HK-2 (cell line): ENCODE measurements around the gene MAP2K2.
A peak's percentile ranks its signal among the peaks of the same experiment; 100 is the strongest.
"Not testable (repeated sequence)": the region's sequence is repeated elsewhere in the genome, so short reads cannot be mapped to it uniquely, and the experiment has no call there.

Experiments used
- DNase-seq: peaks from one replicate; pipeline ENCODE4 v3.0.0-alpha.2; 2018; ENCODE audit not compliant: unreplicated experiment

Gene MAP2K2

DNA sequence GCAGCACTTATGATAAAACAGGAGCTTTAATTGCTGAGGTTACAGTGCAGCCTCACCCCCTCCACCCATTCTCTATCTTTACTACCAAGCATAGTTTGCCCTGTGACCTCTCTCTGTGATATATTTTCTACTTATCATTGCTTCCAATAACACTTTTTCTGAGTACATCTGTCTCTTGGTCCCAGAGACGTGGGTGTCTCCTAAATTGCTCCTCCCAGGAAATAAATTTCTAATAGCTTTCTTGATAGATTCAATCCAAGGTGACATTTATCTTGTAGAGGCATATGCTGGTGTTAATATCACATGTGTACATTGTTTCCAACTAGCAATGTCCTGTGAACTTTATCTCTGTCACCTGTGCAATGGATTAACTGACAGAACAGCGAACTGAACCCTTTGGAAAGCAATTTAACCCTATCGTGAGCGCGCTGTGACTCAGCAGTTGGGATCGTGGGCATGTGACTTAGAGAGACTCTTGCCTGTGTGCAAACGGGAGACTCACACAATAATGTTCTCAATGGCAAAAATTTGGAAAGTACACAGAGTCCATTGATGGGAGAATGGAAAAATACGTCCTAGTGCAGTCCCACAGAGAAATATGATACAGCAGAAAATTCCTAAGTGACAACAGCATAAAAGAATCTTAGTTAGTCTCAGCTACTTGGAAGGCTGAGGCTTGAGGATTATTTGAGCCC lies 7.0 kb upstream of the MAP2K2 start:
- DNase-seq = peak; percentile 39

DNA sequence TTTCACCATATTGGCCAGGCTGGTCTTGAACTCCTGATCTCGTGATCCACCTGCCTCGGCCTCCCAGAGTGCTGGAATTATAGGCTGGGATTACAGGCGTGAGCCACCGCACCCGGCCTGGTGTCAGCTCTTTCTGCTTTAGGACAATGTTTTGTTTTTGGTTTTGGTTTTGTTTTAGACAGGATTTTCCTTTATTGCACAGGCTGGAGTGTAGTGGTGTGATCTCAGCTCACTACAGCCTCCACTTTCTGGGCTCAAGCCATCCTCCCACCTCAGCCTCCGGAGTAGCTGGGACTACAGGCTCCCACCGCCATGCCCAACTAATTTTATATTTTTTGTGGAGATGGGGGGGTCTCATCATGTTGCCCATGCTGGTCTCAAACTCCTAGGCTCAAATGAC lies 5.1 kb upstream of the MAP2K2 start:
- DNase-seq = not testable (repeated sequence)

DNA sequence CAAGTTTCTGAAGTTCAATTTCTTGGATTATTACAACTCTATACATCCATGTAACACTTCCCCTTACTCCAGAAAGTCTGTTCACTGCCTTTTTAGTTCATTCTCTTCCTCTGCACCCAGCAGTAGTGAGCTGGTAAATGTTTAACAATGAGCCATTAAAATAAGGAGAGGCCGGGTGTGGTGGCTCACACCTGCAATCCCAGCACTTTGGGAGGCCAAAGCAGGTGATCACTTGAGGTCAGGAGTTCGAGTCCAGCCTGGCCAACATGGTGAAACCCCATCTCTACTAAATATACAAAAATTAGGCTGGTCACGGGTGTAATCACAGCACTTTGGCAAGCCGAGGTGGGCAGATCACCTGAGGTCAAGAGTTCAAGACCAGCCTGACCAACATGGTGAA lies 3.4 kb upstream of the MAP2K2 start:
- not testable (repeated sequence) for DNase-seq

GRCh38 chr19:4124638-4125037 lies 716 bp upstream of the MAP2K2 start:
- DNase-seq = no peak

- DNase-seq = no peak
Measured at GRCh38 chr19:4122480-4122879, 1.4 kb downstream of the MAP2K2 start.

DNA sequence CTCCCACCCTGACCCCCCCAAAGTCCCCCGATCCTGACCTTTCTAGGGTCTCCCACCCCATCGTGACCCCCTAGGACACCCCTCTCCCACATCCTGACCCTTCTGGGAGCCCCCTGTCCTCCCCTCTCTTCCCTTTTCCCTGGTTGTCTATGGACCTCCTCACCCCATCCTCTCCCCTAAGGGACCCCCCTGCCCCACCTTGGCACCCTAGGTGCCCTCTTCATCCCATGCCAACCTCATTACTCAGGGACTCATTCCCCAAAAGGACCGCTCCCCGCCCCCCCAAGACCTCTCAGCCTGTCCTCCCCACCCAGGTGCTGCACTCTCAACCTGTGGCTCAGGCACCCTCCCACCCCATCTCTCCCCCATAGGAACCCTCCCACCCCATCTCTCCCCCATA lies 2.1 kb downstream of the MAP2K2 start:
- no peak for DNase-seq

GRCh38 chr19:4121273-4121612 lies 2.7 kb downstream of the MAP2K2 start:
- no peak for DNase-seq

GRCh38 chr19:4120559-4121272 lies 3.2 kb downstream of the MAP2K2 start:
- DNase-seq = no peak

DNA sequence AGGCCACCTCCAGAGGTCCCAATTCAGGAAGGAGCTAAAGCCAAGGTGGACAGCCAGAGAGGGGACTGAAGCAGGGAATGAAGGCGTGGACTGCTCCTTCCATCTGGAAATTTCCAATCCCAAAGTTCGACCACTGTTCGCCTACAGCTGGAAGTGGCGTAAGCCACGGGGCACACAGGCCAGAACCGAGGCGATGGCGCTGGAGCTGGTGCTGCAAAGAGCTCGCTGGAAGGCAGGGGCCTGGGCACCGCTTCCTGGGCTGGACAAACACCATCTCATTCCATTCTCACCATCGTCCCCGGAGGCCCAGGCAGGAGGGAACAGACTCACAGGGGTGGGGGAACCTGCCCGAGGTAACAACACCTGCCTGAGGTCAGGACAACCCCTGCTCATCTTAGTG lies 4.2 kb downstream of the MAP2K2 start:
- no peak for DNase-seq

- no peak for DNase-seq
Measured at GRCh38 chr19:4115818-4116385, 8.0 kb downstream of the MAP2K2 start.

GRCh38 chr19:4115050-4115817 lies 8.7 kb downstream of the MAP2K2 start:
- no peak for DNase-seq

DNA sequence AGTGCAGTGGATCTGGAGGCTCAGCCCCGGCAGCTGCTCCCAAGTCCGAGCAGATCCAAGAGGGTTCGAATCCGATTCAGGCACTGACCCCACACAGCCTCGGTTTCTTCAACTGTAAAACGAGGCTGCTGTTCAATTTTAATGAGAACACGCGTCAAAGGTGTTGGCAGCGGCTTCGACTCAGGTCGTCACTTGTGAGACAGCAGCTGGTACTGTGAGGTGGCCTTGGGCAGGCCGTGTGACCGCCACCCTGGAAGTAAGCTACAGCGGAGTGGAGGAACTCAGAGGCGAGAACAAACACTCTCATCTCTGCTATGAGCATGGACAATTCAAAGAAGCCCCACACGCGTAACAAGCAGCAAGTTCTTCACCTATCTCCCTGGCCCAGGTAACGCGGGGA lies 9.7 kb downstream of the MAP2K2 start:
- no peak for DNase-seq

- no peak for DNase-seq
Measured at GRCh38 chr19:4113398-4114088, 10.4 kb downstream of the MAP2K2 start.

GRCh38 chr19:4112367-4112766 lies 11.6 kb downstream of the MAP2K2 start:
- no peak for DNase-seq

GRCh38 chr19:4109626-4109945 lies 14.3 kb downstream of the MAP2K2 start:
- no peak for DNase-seq

DNA sequence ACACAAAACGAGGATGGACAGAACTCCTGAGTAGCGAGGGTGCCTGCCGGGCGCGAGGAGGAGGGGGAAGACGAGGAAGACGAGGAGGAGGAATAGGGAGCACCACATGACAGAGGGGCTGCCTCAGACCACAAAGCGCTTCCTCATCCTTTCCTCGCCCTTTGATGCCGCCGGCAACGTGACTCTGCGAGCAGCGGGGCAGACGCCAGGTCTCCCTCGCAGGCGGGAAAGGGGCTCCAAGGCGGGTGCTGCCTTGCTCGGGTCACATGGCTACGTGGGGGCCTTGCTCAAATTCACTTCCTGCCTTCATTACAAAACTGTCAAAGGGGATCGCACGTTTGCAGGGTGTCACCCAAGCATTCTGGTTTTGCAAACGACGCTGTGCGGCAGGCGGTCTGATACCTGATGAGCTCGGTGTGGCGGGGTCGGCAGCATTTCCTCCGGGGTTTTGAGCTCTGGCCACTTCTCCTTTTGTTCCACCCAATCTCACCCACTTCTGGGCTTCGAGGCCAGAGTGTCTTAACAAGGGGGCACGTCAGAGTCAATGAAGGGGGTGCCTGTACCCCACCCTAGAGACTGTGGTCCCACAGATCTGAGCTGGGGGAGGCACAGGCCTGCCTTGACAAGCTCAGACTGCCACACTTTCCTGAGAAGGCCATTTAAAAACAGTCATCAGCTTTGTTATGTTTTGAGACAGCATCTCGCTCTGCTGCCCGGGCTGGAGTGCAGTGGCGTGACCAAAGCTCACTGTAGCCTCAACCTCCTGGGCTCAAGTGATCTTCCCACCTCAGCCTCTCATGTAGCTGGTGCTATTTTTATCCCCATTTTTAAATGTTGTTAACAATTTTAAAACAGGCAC lies 14.9 kb downstream of the MAP2K2 start:
- no peak for DNase-seq

- DNase-seq = peak; percentile 30
Measured at GRCh38 chr19:4103080-4103433, 20.9 kb downstream of the MAP2K2 start.

DNA sequence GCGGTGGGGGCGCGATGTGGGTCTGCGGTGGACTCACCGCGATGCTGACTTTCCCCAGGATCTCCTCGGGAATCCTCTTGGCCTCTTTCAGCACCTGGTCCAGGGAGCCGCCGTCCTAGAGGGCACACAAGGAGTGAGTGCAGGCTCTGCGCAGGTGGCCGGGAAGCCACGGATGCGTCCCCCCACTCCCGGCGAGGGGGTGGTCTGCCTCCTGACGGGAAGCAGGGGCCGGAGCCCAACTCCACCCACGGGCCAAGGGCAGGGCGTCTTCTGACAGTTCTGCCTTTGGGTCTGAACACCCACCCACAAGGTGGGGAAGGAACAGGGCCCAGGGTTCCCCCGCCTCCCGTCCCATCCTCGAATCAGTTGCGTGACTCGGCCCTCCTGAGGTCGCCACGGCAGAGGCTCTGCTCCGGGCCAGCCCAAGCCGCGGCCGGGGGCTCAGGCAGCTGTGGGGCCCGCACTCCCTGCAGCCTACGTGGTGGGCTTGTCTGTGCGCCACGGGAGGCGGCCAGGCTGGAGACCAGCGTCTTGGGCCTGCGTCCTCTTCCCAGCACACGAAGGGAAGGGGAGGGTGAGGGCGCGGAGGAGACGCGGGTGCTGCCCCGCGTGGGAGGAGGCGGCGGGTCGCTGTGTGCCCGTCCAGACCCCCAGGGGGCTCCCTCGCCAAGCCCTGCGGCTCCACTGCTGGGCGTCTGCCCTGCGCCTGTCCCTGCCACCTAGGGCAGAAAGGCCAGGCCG lies 21.4 kb downstream of the MAP2K2 start:
- DNase-seq = no peak

DNA sequence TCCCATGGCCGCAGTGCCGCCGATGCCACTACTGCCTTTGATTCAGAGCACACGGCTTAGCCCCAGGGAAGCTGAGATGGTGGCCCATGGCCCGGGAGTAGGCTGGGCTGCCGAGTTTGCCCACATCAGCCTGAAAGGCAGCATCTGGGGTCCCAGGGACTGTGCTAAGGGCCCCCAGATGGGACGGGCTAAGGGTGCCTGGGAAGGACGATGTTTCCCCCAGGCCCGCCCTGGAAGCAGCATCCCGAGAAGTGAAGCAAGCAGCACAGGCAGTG lies 22.5 kb downstream of the MAP2K2 start:
- DNase-seq = no peak

DNA sequence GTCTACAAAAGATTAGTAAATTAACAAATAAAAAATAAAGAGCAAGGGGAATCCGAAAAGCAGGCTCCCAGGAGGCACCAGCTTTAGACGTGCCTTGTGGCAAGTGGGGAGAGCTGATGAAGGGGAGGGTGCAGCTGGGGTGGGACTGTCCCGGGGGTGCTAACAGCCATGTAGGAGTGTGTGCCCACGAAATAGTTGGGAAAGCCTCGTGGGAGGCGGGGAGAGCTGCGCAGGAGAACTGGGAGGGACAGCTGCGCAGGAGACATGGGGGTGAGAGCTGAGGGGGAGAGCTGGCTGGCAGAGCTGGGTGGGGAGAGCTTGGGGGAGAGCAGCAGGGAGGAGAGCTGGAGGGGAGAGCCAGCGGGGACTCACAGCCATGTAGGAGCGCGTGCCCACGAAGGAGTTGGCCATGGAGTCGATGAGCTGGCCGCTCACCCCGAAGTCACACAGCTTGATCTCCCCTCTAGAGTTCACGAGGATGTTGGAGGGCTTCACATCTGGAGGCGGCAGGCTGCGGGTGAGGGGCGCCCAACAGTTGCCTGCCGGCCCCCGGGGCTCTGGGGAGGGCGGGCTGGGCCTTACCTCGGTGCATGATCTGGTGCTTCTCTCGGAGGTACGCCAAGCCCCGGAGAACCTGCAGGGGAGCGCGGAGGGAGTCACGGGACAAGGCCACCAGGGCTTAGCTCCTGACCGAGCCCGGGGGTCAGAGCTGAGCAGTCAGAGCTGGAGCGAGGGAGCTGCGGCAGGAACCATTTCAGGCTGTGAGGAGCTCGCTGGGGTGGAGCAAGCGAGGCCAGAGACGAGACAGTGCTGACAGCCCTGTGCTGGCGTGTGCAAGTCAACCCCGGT lies 23.1 kb downstream of the MAP2K2 start:
- no peak for DNase-seq
